A673 (cell line): ENCODE data around the gene SRCAP. TPM values are rescaled to one million over a fixed set of nuclear protein-coding genes. Genes with fewer than 3 reads are reported as not detected.
A peak's percentile ranks its signal among the peaks of the same experiment; 100 is the strongest.

Source experiments
- BruUV-seq: library from RNA; stranded (reverse); fragments of 400-500 nt; replicated peaks from 2 replicates; lab custom pipeline; 2021; lab: Mats Ljungman, UMichigan
- CTCF ChIA-PET: fragments of 300-600 bp; sonication (Branson Sonifier 250); formaldehyde crosslinking; loops from one replicate; lab custom pipeline; 2022; ENCODE audit warnings: antibody characterized with exemption; lab: Charles Lee
- POLR2A ChIA-PET: fragments of 300-600 bp; sonication (Branson Sonifier 250); formaldehyde crosslinking; loops from one replicate; lab custom pipeline; 2022; ENCODE audit warnings: antibody characterized with exemption; ENCODE audit not compliant: low non-redundant PET; lab: Charles Lee
- DNase-seq: peaks from one replicate; pipeline ENCODE4 v3.0.0-alpha.2; 2015; ENCODE audit warnings: low spot score
- H3K27ac ChIP-seq: fragments of 200-600 bp; sonication (generic); 2 replicates; pipeline ENCODE4 v1.5.1; 2016; ENCODE audit warnings: mixed run types, low read depth, mild to moderate bottlenecking, mixed read lengths, antibody characterized with exemption, low read length; ENCODE audit not compliant: poor library complexity, severe bottlenecking
- H3K27me3 ChIP-seq: fragments of 200-600 bp; sonication (generic); replicated peaks from 2 replicates; pipeline ENCODE4 v1.6.1; 2017; ENCODE audit warnings: mixed run types, low read depth, mild to moderate bottlenecking, mixed read lengths, antibody characterized with exemption, low read length; ENCODE audit not compliant: insufficient read depth, poor library complexity
- H3K36me3 ChIP-seq: fragments of 200-600 bp; sonication (generic); 2 replicates; pipeline ENCODE4 v1.6.1; 2016; ENCODE audit warnings: mixed run types, mild to moderate bottlenecking, mixed read lengths, antibody characterized with exemption, low read length; ENCODE audit not compliant: insufficient read depth, poor library complexity, severe bottlenecking
- H3K4me1 ChIP-seq: fragments of 200-600 bp; sonication (generic); 2 replicates; pipeline ENCODE4 v1.6.1; 2017; ENCODE audit warnings: mixed run types, mild to moderate bottlenecking, mixed read lengths, antibody characterized with exemption, low read length; ENCODE audit not compliant: insufficient read depth, poor library complexity, severe bottlenecking
- H3K4me3 ChIP-seq: fragments of 200-600 bp; sonication (generic); 2 replicates; pipeline ENCODE4 v1.5.1; 2016; ENCODE audit warnings: low read depth, mixed run types, mild to moderate bottlenecking, mixed read lengths, low read length; ENCODE audit not compliant: poor library complexity, severe bottlenecking
- H3K9me3 ChIP-seq: fragments of 200-600 bp; sonication (generic); 2 replicates; pipeline ENCODE4 v1.6.1; 2016; ENCODE audit warnings: mixed run types, low read depth, mild to moderate bottlenecking, mixed read lengths, antibody characterized with exemption, low read length; ENCODE audit not compliant: poor library complexity, severe bottlenecking
- EZH2 ChIP-seq: fragments of 200-600 bp; sonication (generic); IDR thresholded peaks from 2 replicates; pipeline ENCODE4 v1.6.1; 2017; ENCODE audit warnings: borderline replicate concordance, low read depth, mild to moderate bottlenecking, mixed read lengths, antibody characterized with exemption, low read length; ENCODE audit not compliant: poor library complexity, severe bottlenecking
- intact Hi-C: fragments of 100-400 bp; cut with micrococcal nuclease; formaldehyde crosslinking; loops from one replicate; pipeline ENCODE4 v1.10.0; 2022; ENCODE audit not compliant: unreplicated experiment
- total RNA-seq: library from RNA; stranded (reverse); gene quantifications from 2 replicates; pipeline ENCODE4 v1.2.3, GENCODE V29; 2021
- TF ChIP-seq, protein P1 (sequence below): fragments of 300-800, 200-600 bp; sonication (generic); conservative IDR thresholded peaks from 2 replicates; pipeline ENCODE4 v1.5.1; 2017; ENCODE audit warnings: low read depth, mild to moderate bottlenecking, antibody characterized with exemption, low read length, moderate library complexity, mixed read lengths

Gene SRCAP
- total RNA-seq, 1 experiment from 2014 or later: 104 TPM

DNA sequence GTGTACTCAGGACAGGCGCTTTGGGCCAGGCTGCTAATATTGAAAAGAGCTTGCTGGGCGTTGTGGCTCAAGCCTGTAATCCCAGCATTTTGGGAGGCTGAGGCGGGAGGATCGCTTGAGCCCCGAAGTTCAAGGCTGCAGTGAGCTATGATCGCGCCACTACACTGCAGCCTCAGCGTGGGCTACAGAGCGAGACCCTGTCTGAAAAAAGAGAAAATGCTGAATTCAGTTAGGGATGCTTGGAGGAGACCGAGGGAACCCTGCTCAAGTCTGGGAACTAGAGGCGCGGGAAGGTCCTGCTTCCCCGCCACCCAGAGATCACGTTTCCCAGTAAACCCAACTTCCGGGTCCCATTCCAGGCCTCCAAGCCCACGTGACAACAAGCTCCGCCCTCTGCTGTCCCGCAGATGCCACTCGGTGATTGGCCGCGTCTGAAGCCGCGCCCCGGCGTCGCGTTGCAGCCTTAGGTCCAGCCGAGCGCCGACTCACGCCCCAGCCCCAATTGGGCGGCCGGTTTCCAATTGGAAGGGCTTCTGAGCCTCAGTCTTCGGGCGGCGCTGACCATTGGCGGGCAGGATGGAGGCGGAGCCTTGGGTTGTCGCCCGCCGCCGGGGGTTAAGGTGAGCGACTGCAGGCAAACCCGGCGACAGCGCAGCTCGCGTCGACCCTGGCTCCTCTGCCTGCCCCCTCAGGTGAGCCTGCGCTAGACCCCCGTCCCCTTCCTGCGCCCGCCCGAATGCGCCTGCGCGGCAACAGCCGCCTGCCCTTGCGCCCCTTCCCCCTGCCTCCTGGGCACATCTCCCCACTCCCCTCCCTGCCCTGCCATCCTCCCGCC, 49.0 kb downstream of the SRCAP start, which contains the start of gene PHKG2:
Gene PHKG2, plus strand, starts transcription at position 627 of the 835 bp plus-strand sequence. CDS start 396 bp downstream, outside the sequence.
- H3K27ac ChIP-seq: peak within 1 kb of the TSS; percentile 84
- H3K27me3 ChIP-seq: no peaks in the 10 kb centered on the region
- H3K4me3 ChIP-seq: peak within 1 kb of the TSS; percentile 64
- intact Hi-C loops: loop anchor here (5.0 kb wide), 1 partner anchor 174 kb away; the partner anchor contains the start of gene FBXL19
- DNase-seq: peak; percentile 100
- peaks cover 12% of the 10 kb centered on the region for H3K36me3 ChIP-seq
- CTCF ChIA-PET: interaction anchor here (1.0 kb wide), 1 partner anchor 99 kb away, joined by 3 read pairs; no protein-coding TSS in a partner anchor
- no peaks in the 10 kb centered on the region for H3K4me1 ChIP-seq
- TF ChIP-seq, protein P1, sequence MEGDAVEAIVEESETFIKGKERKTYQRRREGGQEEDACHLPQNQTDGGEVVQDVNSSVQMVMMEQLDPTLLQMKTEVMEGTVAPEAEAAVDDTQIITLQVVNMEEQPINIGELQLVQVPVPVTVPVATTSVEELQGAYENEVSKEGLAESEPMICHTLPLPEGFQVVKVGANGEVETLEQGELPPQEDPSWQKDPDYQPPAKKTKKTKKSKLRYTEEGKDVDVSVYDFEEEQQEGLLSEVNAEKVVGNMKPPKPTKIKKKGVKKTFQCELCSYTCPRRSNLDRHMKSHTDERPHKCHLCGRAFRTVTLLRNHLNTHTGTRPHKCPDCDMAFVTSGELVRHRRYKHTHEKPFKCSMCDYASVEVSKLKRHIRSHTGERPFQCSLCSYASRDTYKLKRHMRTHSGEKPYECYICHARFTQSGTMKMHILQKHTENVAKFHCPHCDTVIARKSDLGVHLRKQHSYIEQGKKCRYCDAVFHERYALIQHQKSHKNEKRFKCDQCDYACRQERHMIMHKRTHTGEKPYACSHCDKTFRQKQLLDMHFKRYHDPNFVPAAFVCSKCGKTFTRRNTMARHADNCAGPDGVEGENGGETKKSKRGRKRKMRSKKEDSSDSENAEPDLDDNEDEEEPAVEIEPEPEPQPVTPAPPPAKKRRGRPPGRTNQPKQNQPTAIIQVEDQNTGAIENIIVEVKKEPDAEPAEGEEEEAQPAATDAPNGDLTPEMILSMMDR: no peak
- POLR2A ChIA-PET: interaction anchor here (0.6 kb wide), 1 partner anchor 605 kb away, joined by 3 read pairs; no protein-coding TSS in a partner anchor
- no TSS peak for BruUV-seq
- no peaks in the 10 kb centered on the region for H3K9me3 ChIP-seq

DNA sequence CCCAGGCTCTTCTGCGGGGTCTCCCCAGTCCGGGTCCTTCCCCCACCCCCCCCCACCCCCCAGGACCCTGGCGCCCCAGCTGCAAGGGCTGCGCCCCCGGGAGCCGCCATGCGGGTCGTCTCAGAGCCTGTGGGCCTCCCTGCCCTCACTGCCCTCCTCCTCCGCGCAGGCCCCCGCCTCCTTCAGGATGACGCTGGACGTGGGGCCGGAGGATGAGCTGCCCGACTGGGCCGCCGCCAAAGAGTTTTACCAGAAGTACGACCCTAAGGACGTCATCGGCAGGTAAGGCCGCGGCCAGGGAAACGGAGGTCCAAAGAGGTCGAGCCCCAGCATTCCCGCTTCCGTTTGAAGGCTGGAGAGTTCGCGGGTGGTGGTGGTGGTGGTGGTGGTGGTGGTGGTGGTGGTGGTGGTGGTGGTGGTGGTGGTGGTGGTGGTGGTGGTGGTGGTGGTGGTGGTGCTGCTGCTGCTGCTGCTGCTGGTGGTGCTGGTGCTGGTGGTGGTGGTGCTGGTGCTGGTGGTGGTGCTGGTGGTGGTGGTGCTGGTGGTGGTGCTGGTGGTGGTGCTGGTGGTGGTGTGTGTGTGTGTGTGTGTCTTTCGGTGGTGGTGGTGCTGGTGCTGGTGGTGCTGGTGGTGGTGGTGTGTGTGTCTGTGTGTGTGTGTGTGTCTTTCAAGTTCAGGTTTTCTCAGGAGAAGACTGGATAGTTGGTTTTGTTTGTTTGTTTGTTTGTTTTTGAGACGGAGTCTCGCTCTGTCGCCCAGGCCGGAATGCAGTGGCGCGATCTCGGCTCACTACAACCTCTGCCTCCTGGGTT, 49.9 kb downstream of the SRCAP start:
- no peak for DNase-seq
- H3K27ac ChIP-seq: peak overlapping the region; percentile 84

DNA sequence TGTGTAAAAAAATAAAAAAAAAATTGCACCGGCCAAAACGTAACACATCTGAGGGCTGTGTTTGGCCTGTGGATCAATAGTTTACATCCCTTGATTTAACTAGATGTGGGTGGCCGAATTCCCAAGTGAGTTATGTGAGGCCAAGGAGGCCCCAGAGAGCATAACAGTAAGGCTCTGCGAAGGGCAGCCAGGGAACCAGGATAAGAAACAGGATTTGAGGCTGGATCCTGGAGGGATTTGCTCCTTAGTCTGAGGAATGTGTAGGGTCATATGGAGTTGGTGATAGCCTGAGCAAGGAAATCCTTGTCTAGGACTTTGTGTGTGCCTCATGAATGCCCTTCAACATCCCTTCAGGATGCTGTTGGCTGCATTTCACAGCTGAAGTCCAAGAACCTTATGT, 51.2 kb downstream of the SRCAP start:
- ChIA-PET POLR2A (no interaction called here), CTCF (no interaction called here)
- no peaks in the 10 kb centered on the region for H3K9me3 ChIP-seq
- intact Hi-C loops: no loop called here
- BruUV-seq: no TSS peak
- no peaks in the 10 kb centered on the region for H3K4me1 ChIP-seq
- H3K36me3 ChIP-seq: peaks cover 14% of the 10 kb centered on the region
- TF ChIP-seq, protein P1: no peak
- no peak for TF ChIP-seq EZH2
- no peak overlapping the region for H3K4me3 ChIP-seq
- H3K27ac ChIP-seq: no peak overlapping the region
- no peak for DNase-seq
- H3K27me3 ChIP-seq: no peaks in the 10 kb centered on the region

More for the DNA sequence above, 49.9 kb downstream of the SRCAP start:
- no peaks in the 10 kb centered on the region for H3K27me3 ChIP-seq
- no peak for TF ChIP-seq EZH2
- TF ChIP-seq, protein P1: no peak
- no peaks in the 10 kb centered on the region for H3K4me1 ChIP-seq
- H3K36me3 ChIP-seq: peaks cover 18% of the 10 kb centered on the region
- POLR2A ChIA-PET: no interaction called here
- BruUV-seq: no TSS peak
- peak overlapping the region; percentile 64 for H3K4me3 ChIP-seq
- no peaks in the 10 kb centered on the region for H3K9me3 ChIP-seq
- intact Hi-C loops: loop anchor here (5.0 kb wide), 1 partner anchor 173 kb away; the partner anchor contains the start of gene FBXL19
- CTCF ChIA-PET: interaction anchor here (1.0 kb wide), 1 partner anchor 98 kb away, joined by 3 read pairs; no protein-coding TSS in a partner anchor
